GM12874 (cell line): ENCODE measurements around the gene HMG20B.

Experiments used
- CTCF ChIP-seq: IDR thresholded peaks from 2 replicates; pipeline ENCODE4 v1.5.1; 2011; ENCODE audit warnings: low read depth, mild to moderate bottlenecking, control low read depth, low read length, moderate library complexity; ENCODE audit not compliant: insufficient read depth

The HMG20B gene

DNA sequence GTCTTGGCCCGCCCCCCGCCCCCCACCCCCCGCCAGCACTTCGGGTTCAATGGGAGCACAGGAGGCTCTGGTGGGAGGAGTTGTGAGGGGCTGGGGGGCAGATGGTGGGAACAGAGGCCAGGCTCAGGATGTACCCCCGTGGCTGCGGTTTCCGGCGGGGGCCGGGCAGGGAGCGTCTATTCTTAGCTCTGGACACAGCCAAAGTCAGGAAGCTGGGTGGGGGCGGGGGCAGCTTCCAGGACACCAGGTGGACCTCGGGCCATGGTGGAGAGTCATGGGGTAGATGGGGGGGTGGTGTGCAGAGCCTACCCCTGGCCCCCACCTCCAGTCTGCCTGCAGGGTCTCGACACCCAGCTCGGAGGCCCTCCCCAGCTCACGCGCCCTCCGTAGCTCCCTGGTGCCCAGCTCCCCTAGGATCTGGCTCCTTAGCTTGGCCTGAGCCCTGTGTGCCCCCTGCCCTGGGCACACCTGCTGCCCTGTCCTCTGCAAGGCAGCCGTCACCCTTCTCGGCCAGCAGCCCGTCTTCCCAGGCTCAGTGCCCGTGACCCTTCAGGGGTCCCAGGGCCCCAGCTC, 36.1 kb downstream of the HMG20B start:
- no peak for TF ChIP-seq CTCF

- TF ChIP-seq CTCF: no peak
Observed at GRCh38 chr19:3609779-3610719, 37.3 kb downstream of the HMG20B start.

- no peak for TF ChIP-seq CTCF
Observed at GRCh38 chr19:3610745-3611717, 38.3 kb downstream of the HMG20B start.

GRCh38 chr19:3611841-3612240, 39.1 kb downstream of the HMG20B start:
- TF ChIP-seq CTCF: no peak

GRCh38 chr19:3612330-3612729, 39.6 kb downstream of the HMG20B start:
- no peak for TF ChIP-seq CTCF

DNA sequence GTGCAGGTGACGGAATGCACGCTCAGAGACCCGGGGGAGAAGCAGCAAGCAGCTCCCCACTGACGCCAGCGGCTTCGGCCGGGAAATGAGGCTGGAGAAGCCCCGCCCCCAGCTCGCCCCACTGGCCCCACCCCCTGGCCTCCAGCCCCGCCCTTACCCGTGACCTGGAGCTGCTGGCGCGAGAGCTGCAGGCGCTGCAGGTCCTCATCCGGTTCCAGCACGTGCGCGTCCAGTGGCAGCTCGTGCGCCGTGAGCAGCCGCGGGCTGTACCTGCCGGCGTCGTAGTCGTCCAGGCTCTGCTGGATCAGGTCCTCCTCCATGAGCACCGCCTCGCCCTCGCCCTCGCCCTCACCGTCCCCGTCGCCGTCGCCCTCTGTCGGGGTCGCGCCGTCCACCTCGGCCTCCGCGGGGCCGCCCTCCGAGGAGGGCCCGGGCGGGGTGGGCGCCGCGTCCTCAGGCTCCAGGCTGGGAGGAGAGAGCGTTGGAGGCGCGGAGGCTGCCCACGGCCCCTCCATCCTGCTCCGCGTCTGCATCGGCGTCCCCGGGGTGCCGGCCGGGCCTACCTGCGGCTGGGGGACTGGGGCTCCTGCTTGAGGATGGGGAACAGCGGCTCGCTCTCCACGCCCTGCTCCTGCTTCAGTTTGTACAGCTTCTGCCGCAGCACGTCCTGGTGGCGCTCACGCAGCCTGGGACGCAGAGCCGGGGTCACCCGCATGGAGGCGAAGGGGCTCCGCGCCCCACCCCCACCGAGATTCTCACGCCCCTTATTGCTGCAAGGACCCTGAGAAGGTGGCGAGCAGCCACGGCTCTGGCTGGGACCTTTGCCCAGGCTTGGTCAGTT, 40.4 kb downstream of the HMG20B start:
- no peak for TF ChIP-seq CTCF
